Upper lobe of left lung (tissue), 6 donors: ENCODE data around the gene CDH11. TPM values are rescaled to one million over a fixed set of nuclear protein-coding genes. Genes with fewer than 3 reads are reported as not detected.

Experiments used
- ATAC-seq, 2 donors: fragments of 200-7000 bp; cut with Tn5 transposase; one replicate each; pipeline ENCODE4 v1.9.1; 2022; ENCODE audit warnings: mild to moderate bottlenecking in 2 of 2, moderate library complexity in 2 of 2; ENCODE audit not compliant: low FRiP score in 2 of 2
- DNase-seq, 2 donors: peaks; one replicate each; pipeline ENCODE4 v3.0.0-alpha.2; 2019 to 2020
- H3K27ac ChIP-seq, 4 donors: fragments of 200-600 bp; sonication (generic); one replicate each; pipeline ENCODE4 v1.5.1; 2016 to 2019
- H3K27me3 ChIP-seq, 4 donors: fragments of 200-600 bp; sonication (generic); one replicate each; pipeline ENCODE4 v1.5.1; 2017 to 2019
- H3K36me3 ChIP-seq, 4 donors: fragments of 200-600 bp; sonication (generic); one replicate each; pipeline ENCODE4 v1.5.1; 2016 to 2019
- H3K4me1 ChIP-seq, 4 donors: fragments of 200-600 bp; sonication (generic); one replicate each; pipeline ENCODE4 v1.5.1; 2018 to 2019
- H3K4me3 ChIP-seq, 4 donors: fragments of 200-600 bp; sonication (generic); one replicate each; pipeline ENCODE4 v1.5.1; 2017 to 2019; ENCODE audit warnings: mild to moderate bottlenecking in 2 of 4, moderate library complexity in 1 of 4
- H3K9me3 ChIP-seq, 4 donors: fragments of 200-600 bp; sonication (generic); one replicate each; pipeline ENCODE4 v1.5.1; 2018 to 2019
- EP300 ChIP-seq, 4 donors: sonication (generic); formaldehyde crosslinking; IDR thresholded peaks; one replicate each; pipeline ENCODE4 v1.5.1; 2017; ENCODE audit warnings: antibody characterized with exemption in 4 of 4, control low read depth in 2 of 4
- POLR2A ChIP-seq, 4 donors: fragments of 450-650 bp; IDR thresholded peaks; one replicate each; pipeline ENCODE4 v1.5.1; 2016 to 2017; ENCODE audit warnings: antibody characterized with exemption in 4 of 4, mild to moderate bottlenecking in 2 of 4
- POLR2AphosphoS5 ChIP-seq, 2 donors: sonication (generic); formaldehyde crosslinking; IDR thresholded peaks; one replicate each; pipeline ENCODE4 v1.5.1; 2017; ENCODE audit warnings: antibody characterized with exemption in 2 of 2
- WGBS, 2 donors: methylation state at CpG; one replicate each; pipeline ENCODE4 v1.1.5; 2017 to 2018; 5-methylcytosine and 5-hydroxymethylcytosine counted together
- total RNA-seq, 6 donors: library from RNA; depleted of rRNA in 4 of 6; stranded (reverse); fragments of >200 nt in 4 of 6; gene quantifications; one replicate each; pipeline versions ENCODE4 v1.1.0 to v1.2.1, GENCODE V29; 2016 to 2021
- TF ChIP-seq, protein P1 (sequence below), 6 experiments: fragments of 450-650 bp in 4 of 6; fragments of 200-600 bp in 2 of 6; sonication (generic) in 2 of 6; IDR thresholded peaks; one replicate each; pipeline ENCODE4 v1.5.1; 2016 to 2019; ENCODE audit warnings: antibody characterized with exemption in 6 of 6
- donor health status: DM: no; HTN: no; CAD: no; lungs with moderate emphysema.
- donor health status: DM: no; HTN: yes; CAD: no; lungs with severe emphysema.

Gene CDH11
- total RNA-seq, 6 donors from 2014 or later: 20.9 to 164 (median 74.2) TPM

DNA sequence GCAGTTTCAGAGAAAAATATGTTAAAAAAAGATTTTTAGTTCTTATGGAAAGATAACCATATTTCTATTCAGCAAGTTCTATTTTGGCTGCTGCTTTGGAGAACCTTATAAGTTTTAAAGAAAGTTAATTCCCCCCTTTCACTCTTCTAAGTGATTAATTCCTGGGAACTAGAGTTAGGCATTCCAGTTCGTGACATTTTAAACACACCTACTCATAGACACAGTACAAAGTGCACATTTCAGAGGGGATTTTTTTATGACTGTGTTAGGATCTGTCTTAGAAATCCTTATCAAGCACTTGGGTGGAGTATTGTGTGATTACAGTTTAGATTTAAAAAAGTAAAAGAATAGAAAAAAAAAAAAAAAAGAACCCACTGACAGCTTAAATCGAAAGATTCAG is 3.5 kb upstream of the CDH11 start:
- H3K27ac ChIP-seq: peak overlapping the region in 1 of 4 donors; percentile 11
- no peak overlapping the region for H3K4me3 ChIP-seq
- ATAC-seq: no peak

DNA sequence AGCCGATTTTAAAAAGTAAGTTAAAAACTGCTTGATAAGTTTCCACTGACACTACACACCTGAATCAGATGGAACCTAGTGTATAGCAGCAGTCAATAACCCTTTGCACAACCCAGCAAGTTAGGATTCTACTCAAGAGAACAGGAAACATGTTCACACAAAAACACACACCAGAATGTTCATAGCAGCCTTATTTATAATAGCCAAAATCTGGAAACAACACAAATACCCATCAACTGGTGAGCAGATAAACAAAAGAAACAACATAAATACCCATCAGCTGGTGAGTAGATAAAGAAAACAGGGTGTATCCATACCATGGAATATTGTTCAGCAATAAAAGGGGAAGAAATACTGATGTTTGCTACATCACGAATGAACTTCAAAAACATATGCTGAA is 2.7 kb upstream of the CDH11 start:
- 69 to 74% methylated on average over 2 of the region's 2 CpGs for WGBS, 2 donors
- no peak for ATAC-seq
- TF ChIP-seq, protein P1, sequence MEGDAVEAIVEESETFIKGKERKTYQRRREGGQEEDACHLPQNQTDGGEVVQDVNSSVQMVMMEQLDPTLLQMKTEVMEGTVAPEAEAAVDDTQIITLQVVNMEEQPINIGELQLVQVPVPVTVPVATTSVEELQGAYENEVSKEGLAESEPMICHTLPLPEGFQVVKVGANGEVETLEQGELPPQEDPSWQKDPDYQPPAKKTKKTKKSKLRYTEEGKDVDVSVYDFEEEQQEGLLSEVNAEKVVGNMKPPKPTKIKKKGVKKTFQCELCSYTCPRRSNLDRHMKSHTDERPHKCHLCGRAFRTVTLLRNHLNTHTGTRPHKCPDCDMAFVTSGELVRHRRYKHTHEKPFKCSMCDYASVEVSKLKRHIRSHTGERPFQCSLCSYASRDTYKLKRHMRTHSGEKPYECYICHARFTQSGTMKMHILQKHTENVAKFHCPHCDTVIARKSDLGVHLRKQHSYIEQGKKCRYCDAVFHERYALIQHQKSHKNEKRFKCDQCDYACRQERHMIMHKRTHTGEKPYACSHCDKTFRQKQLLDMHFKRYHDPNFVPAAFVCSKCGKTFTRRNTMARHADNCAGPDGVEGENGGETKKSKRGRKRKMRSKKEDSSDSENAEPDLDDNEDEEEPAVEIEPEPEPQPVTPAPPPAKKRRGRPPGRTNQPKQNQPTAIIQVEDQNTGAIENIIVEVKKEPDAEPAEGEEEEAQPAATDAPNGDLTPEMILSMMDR (IDR thresholded peaks at IDR 0.05): no peak
- Histone ChIP-seq H3K4me1 (peaks cover 0 to 31% (median 11%) of the 10 kb centered on the region in 4 donors), H3K9me3 (no peaks in the 10 kb centered on the region), H3K4me3 (peak overlapping the region in 2 of 4 donors; percentile 53 to 56), H3K27me3 (peaks cover 0 to 13% (median 4%) of the 10 kb centered on the region in 4 donors), H3K27ac (peak overlapping the region in 3 of 4 donors; percentile 83 to 84 (median 84)), H3K36me3 (no peaks in the 10 kb centered on the region)
- no peak for DNase-seq

More for the DNA sequence above, 3.5 kb upstream of the CDH11 start:
- TF ChIP-seq, protein P1 (IDR thresholded peaks at IDR 0.05): no peak
- TF ChIP-seq EP300 (IDR thresholded peaks at IDR 0.05) (no peak), POLR2AphosphoS5 (IDR thresholded peaks at IDR 0.05) (no peak), POLR2A (IDR thresholded peaks at IDR 0.05) (no peak)
- no peak for DNase-seq
- H3K27me3 ChIP-seq: peaks cover 0 to 13% (median 4%) of the 10 kb centered on the region in 4 donors
- H3K9me3 ChIP-seq: no peaks in the 10 kb centered on the region
- H3K4me1 ChIP-seq: peaks cover 0 to 31% (median 11%) of the 10 kb centered on the region in 4 donors
- 41 to 59% methylated on average over 2 of the region's 2 CpGs for WGBS, 2 donors
- H3K36me3 ChIP-seq: no peaks in the 10 kb centered on the region

DNA sequence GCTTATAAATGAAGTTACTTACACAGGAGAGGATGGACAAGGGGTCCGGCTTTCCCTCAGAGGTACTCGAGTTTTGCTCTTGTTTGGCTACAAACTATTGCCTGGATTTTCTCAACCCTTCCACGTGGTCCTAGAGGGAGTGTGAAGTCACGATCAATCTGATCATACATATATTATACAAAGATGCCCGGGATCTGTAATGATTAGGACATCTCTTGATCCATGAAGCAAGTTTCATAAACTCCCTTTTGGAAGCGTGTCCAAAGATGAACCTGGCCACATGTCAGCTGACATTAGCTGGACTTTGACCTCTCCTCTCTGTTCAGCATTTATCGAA is 2.3 kb upstream of the CDH11 start:
- 61 to 65% methylated on average over 7 of the region's 7 CpGs for WGBS, 2 donors
- DNase-seq (no peak), ATAC-seq (no peak)
- Histone ChIP-seq H3K27ac (peak overlapping the region; percentile 83 to 84 (median 84)), H3K9me3 (no peaks in the 10 kb centered on the region), H3K36me3 (no peaks in the 10 kb centered on the region), H3K4me3 (peak overlapping the region in 3 of 4 donors; percentile 39 to 56 (median 53)), H3K4me1 (peaks cover 0 to 31% (median 11%) of the 10 kb centered on the region in 4 donors), H3K27me3 (peaks cover 0 to 13% (median 4%) of the 10 kb centered on the region in 4 donors)
- TF ChIP-seq, protein P1 (IDR thresholded peaks at IDR 0.05): no peak
- TF ChIP-seq POLR2AphosphoS5 (IDR thresholded peaks at IDR 0.05) (no peak), POLR2A (IDR thresholded peaks at IDR 0.05) (no peak), EP300 (IDR thresholded peaks at IDR 0.05) (no peak)

DNA sequence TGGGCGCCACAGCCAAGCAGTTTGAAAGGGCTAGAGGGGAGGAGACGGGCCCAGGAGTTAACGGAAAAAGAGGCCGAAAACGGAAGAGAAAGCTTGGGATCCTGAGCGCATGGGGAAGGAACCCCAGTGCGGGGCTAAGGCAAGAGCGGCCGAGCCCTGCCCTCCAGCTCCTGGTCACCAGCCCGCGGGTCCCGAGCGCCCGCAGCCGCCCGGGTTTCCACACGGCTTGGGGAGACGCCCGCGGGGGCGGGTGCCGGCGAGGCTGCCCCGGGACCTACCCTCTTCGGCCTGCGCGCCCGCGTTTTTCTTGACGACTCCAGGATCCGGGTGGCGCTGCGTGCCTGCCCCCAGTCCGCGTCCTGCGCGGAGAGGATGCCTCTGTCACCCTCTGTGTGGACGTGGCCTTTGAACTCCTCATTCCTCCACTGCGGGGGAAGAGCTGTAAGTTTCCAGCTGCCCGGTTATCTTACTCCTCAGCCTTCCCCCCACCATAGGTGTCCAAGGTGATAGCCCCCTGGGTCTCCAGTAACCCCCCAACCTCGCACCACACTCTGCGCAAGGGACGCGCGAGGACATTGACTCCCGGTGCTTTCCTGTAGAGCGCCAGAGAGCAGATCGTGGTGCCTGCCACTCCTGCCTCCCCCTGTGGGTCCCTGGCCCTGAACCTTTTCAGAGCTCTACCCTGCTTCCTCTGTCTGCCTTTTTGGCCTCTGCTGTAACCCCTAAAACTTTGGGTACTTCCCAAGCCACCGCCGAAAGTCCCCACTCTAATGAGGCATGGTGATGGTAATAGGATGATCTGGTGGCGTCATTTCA is 1.7 kb upstream of the CDH11 start:
- H3K36me3 ChIP-seq: no peaks in the 10 kb centered on the region
- 10% methylated on average over 35 to 42 of the region's 51 CpGs for WGBS, 2 donors
- H3K4me3 ChIP-seq: peak overlapping the region in 3 of 4 donors; percentile 39 to 56 (median 53)
- ATAC-seq (peak in 1 of 2 donors; percentile 24), DNase-seq (peak in 1 of 2 donors; percentile 87)
- no peaks in the 10 kb centered on the region for H3K9me3 ChIP-seq
- peaks cover 0 to 31% (median 11%) of the 10 kb centered on the region in 4 donors for H3K4me1 ChIP-seq
- H3K27me3 ChIP-seq: peaks cover 0 to 13% (median 4%) of the 10 kb centered on the region in 4 donors
- H3K27ac ChIP-seq: peak overlapping the region; percentile 83 to 84 (median 84)
- no peak for TF ChIP-seq POLR2A (IDR thresholded peaks at IDR 0.05)
- TF ChIP-seq, protein P1 (IDR thresholded peaks at IDR 0.05): no peak
- no peak for TF ChIP-seq EP300 (IDR thresholded peaks at IDR 0.05)
- TF ChIP-seq POLR2AphosphoS5 (IDR thresholded peaks at IDR 0.05): no peak
